Mammary epithelial cell (primary cell): Measurements from ENCODE around the gene KRT38.

Experiments
- CTCF ChIP-seq, 2 donors: IDR thresholded peaks in 1 of 2; conservative IDR thresholded peaks in 1 of 2; 2 replicates each; pipeline ENCODE4 v1.5.1; 2011 to 2012; ENCODE audit warnings: inconsistent platforms in 2 of 2, low read length in 2 of 2, mild to moderate bottlenecking in 2 of 2, control low read depth in 1 of 2, low read depth in 1 of 2; ENCODE audit not compliant: insufficient read depth in 1 of 2; ENCODE audit errors: extremely low read depth in 1 of 2
- EZH2 ChIP-seq: IDR thresholded peaks from 2 replicates; pipeline ENCODE4 v1.6.1; 2012; ENCODE audit warnings: low read length, inconsistent platforms, borderline replicate concordance

DNA sequence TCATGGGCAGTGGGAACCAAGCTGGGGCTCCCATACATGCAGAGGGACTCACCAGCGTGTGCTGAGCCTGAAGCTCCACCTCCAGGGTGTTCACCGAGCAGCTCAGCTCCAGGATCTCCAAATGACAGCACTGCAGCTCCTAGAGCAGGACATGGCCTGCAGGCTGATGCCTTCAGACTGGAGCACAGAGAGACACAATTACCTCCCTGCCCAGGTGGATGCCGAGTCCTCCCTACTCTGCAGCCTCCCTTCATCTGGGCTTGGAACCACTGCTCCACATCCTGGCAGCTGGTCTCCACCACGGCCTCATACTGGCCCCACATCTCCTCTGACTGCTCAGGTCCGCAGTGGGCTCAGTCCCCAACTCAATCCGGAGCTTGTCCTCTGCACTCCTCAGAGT lies 8.2 kb upstream of the KRT38 start:
- TF ChIP-seq EZH2 (no peak), CTCF (conservative IDR thresholded peaks at IDR 0.05 in 1 of 2, IDR thresholded peaks at IDR 0.05 in 1 of 2; ENCODE audit: extremely low read depth in 1 of 2, insufficient read depth in 1 of 2, low read depth in 1 of 2, low read length in 2 of 2) (no peak)
